ENCODE data around the gene UBE2J2. TPM values are rescaled to one million over a fixed set of nuclear protein-coding genes. Genes with fewer than 3 reads are reported as not detected.
A peak's percentile ranks its signal among the peaks of the same experiment; 100 is the strongest.

UBE2J2 gene
- total and polyA plus RNA-seq, 4 experiments from 2014 or later = 79.4 to 96.7 (median 87.8) TPM

DNA sequence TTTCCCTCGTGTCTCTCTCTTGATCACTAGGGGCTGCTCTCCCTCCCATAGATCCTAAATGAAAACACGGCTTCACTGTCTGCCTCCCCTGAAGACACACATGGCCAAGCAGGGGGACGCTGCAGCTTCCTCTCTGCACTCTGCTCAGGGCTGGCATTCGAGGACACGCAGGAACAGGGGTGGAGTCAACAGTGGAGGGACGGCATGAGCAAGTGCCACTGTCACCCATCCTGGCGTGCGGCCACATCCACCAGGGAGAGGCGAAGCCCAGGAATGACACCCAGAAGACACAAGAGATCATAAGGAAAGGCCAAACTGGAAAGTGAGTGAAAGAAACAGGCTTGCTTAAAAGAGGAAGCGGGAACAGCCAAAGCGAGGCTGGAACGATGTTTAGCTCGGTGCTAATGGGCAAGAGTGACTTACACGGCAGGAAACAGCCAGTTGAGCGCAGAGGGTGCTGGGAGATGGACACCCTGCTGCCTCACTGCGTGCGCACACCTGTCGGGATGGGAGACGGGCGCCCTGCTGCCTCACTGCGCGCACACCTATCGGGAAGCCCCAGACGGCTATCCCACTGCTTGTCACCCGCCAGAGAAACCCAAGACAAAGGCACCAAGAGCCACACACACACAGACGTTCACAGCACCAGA is 13.6 kb downstream of the UBE2J2 start:
- H3K4me1 Mint-ChIP-seq = peaks cover 11 to 28% (median 18%) of the 10 kb centered on the region in 4 donors
- ChIA-PET CTCF (ENCODE audit: partially characterized antibody) (interaction anchor here (0.7 kb wide), 1 partner anchor 139 kb away, joined by 3 read pairs; no protein-coding TSS in a partner anchor), POLR2A (ENCODE audit: partially characterized antibody) (no interaction called here)
- intact Hi-C loops (cut with micrococcal nuclease) = no loop called here
- peak overlapping the region in 4 of 7 donors; percentile 55 to 87 (median 71) for H3K27ac Mint-ChIP-seq
- H3K9me3 ChIP-seq (ENCODE audit: control insufficient read depth in 1 of 2, low read length in 2 of 2) = no peaks in the 10 kb centered on the region
- no peaks in the 10 kb centered on the region for H3K27me3 ChIP-seq (ENCODE audit: insufficient read depth, low read length)
- H3K9me3 Mint-ChIP-seq = peaks cover 0 to 4% (median 0%) of the 10 kb centered on the region in 8 donors
- H3K4me3 ChIP-seq (ENCODE audit: low read length in 2 of 2) = no peak overlapping the region
- peak overlapping the region in 1 of 8 donors; percentile 20 for H3K4me3 Mint-ChIP-seq
- peaks cover 46% of the 10 kb centered on the region for H3K36me3 ChIP-seq (ENCODE audit: insufficient read depth, low read length)
- peaks cover 11% of the 10 kb centered on the region for H3K4me1 ChIP-seq (ENCODE audit: insufficient read depth, low read length)
- H3K27ac ChIP-seq (ENCODE audit: low read depth, low read length) = no peak overlapping the region
- H3K27me3 Mint-ChIP-seq = no peaks in the 10 kb centered on the region
- H3K36me3 Mint-ChIP-seq = peaks cover 36 to 53% of the 10 kb centered on the region in 2 donors
- DNase-seq = no peak

DNA sequence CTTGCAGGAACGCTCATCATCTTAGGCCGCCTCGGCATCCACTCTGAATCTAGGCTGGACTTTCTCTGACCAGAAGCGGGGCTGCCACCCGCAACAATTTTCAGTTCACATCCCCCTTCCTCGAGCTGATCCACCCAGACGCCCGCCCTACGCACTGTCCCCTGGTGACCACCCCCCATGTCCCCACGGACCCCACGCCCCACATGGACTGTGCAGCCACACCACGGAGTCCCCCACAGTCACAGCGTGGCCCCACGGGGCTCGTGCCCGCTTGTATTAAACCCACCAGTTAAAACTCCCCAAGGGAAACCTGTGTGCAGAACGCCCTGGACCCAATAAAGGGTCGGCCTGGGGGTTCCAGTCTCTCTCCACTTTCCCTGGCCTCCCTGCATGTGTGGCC is 14.1 kb downstream of the UBE2J2 start:
- Histone ChIP-seq H3K27me3 (ENCODE audit: insufficient read depth, low read length) (no peaks in the 10 kb centered on the region), H3K4me1 (ENCODE audit: insufficient read depth, low read length) (peaks cover 11% of the 10 kb centered on the region), H3K36me3 (ENCODE audit: insufficient read depth, low read length) (peaks cover 50% of the 10 kb centered on the region), H3K9me3 (ENCODE audit: control insufficient read depth in 1 of 2, low read length in 2 of 2) (no peaks in the 10 kb centered on the region), H3K4me3 (ENCODE audit: low read length in 2 of 2) (no peak overlapping the region), H3K27ac (ENCODE audit: low read depth, low read length) (no peak overlapping the region)
- H3K27ac Mint-ChIP-seq = peak overlapping the region in 3 of 7 donors; percentile 52 to 57 (median 55)
- H3K9me3 Mint-ChIP-seq = peaks cover 0 to 4% (median 0%) of the 10 kb centered on the region in 8 donors
- H3K36me3 Mint-ChIP-seq = peaks cover 33 to 55% of the 10 kb centered on the region in 2 donors
- CTCF ChIA-PET (ENCODE audit: partially characterized antibody) = no interaction called here
- H3K4me1 Mint-ChIP-seq = peaks cover 9 to 28% (median 16%) of the 10 kb centered on the region in 4 donors
- DNase-seq = no peak
- intact Hi-C loops (cut with micrococcal nuclease) = no loop called here
- POLR2A ChIA-PET (ENCODE audit: partially characterized antibody) = no interaction called here
- H3K4me3 Mint-ChIP-seq = peak overlapping the region in 1 of 8 donors; percentile 20
- no peaks in the 10 kb centered on the region for H3K27me3 Mint-ChIP-seq

DNA sequence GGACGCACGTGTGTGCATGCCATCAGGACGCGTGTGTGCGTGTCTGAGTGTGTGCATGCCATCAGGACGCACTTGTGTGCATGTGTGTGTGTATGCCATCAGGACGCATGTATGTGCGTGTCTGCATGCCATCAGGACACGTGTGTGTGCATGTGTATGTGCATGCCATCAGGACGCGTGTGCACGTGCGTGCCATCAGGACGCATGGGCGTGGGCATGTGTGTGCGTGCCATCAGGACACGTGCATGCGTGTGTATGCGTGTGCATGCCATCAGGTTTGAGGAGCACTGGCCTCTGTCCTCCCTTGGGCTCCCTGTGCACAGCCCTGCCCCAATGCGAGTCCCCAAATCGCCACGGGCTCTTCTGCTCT is 14.6 kb downstream of the UBE2J2 start:
- ChIA-PET CTCF (ENCODE audit: partially characterized antibody) (no interaction called here), POLR2A (ENCODE audit: partially characterized antibody) (no interaction called here)
- Histone ChIP-seq H3K4me3 (ENCODE audit: low read length in 2 of 2) (no peak overlapping the region), H3K36me3 (ENCODE audit: insufficient read depth, low read length) (peaks cover 50% of the 10 kb centered on the region), H3K27ac (ENCODE audit: low read depth, low read length) (no peak overlapping the region), H3K9me3 (ENCODE audit: control insufficient read depth in 1 of 2, low read length in 2 of 2) (no peaks in the 10 kb centered on the region), H3K27me3 (ENCODE audit: insufficient read depth, low read length) (no peaks in the 10 kb centered on the region), H3K4me1 (ENCODE audit: insufficient read depth, low read length) (peaks cover 11% of the 10 kb centered on the region)
- H3K4me1 Mint-ChIP-seq = peaks cover 9 to 28% (median 16%) of the 10 kb centered on the region in 4 donors
- H3K4me3 Mint-ChIP-seq = no peak overlapping the region
- intact Hi-C loops (cut with micrococcal nuclease) = no loop called here
- H3K27me3 Mint-ChIP-seq = no peaks in the 10 kb centered on the region
- peaks cover 0 to 4% (median 0%) of the 10 kb centered on the region in 8 donors for H3K9me3 Mint-ChIP-seq
- no peak overlapping the region for H3K27ac Mint-ChIP-seq
- peaks cover 33 to 54% of the 10 kb centered on the region in 2 donors for H3K36me3 Mint-ChIP-seq
- no peak for DNase-seq

DNA sequence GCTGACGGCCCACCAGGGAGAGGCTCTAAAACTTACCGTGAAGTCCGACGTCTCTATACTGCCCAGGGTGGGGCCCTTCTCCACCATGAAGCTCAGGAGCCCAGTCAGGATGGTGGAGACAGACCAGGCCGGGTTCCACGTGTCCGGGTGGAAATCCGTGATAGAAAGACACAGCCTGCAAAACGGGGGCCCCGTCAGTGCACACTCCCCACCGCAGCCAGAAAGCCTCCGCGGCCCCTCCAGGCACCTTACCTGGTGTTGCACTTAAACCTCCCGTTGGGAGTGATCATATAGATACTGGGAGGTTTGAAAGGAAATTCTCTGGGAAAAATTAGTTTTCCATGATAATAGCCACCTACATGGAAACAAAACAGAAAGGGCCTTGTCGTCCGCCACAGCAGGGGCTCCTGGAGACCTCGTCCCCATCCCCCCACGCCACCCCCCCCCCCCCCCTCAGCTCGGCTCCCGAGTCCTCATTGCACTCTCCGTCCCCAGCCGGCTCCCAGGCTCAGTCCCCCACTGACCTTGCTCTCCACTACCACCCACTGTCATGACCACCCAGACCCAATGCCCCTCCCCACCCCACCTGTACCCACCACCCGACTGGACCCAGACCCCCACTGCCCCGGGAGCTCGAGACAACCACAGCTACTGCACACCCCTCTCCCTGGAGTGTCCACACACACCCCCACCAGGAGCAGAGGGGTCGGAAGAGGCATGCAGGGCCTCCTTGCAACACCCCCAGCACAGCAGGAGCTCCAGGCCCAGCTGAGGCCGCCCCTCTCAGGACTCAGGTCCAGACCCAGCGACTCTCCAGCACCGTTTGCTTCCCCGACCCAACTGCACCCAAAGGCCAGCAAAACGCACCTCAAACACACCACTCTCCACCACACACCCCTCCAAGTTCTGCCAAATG is 16.4 kb downstream of the UBE2J2 start:
- CTCF ChIA-PET (ENCODE audit: partially characterized antibody) = interaction anchor here (0.6 kb wide), 1 partner anchor 136 kb away, joined by 3 read pairs; no protein-coding TSS in a partner anchor
- no peaks in the 10 kb centered on the region for H3K9me3 ChIP-seq (ENCODE audit: control insufficient read depth in 1 of 2, low read length in 2 of 2)
- H3K4me3 Mint-ChIP-seq = peak overlapping the region in 1 of 8 donors; percentile 15
- peak overlapping the region in 3 of 7 donors; percentile 36 to 89 (median 84) for H3K27ac Mint-ChIP-seq
- intact Hi-C loops (cut with micrococcal nuclease) = no loop called here
- H3K27me3 Mint-ChIP-seq = no peaks in the 10 kb centered on the region
- peaks cover 10% of the 10 kb centered on the region for H3K4me1 ChIP-seq (ENCODE audit: insufficient read depth, low read length)
- DNase-seq = peak in 1 of 5 donors; percentile 11
- no peak overlapping the region for H3K4me3 ChIP-seq (ENCODE audit: low read length in 2 of 2)
- peaks cover 9 to 29% (median 19%) of the 10 kb centered on the region in 4 donors for H3K4me1 Mint-ChIP-seq
- H3K36me3 ChIP-seq (ENCODE audit: insufficient read depth, low read length) = peaks cover 42% of the 10 kb centered on the region
- POLR2A ChIA-PET (ENCODE audit: partially characterized antibody) = interaction anchor here (0.6 kb wide), 2 partner anchors 13 to 139 kb away, joined by 3 read pairs; no protein-coding TSS in a partner anchor
- no peak overlapping the region for H3K27ac ChIP-seq (ENCODE audit: low read depth, low read length)
- H3K36me3 Mint-ChIP-seq = peaks cover 24 to 50% of the 10 kb centered on the region in 2 donors
- H3K9me3 Mint-ChIP-seq = peaks cover 0 to 4% (median 0%) of the 10 kb centered on the region in 8 donors
- no peaks in the 10 kb centered on the region for H3K27me3 ChIP-seq (ENCODE audit: insufficient read depth, low read length)

DNA sequence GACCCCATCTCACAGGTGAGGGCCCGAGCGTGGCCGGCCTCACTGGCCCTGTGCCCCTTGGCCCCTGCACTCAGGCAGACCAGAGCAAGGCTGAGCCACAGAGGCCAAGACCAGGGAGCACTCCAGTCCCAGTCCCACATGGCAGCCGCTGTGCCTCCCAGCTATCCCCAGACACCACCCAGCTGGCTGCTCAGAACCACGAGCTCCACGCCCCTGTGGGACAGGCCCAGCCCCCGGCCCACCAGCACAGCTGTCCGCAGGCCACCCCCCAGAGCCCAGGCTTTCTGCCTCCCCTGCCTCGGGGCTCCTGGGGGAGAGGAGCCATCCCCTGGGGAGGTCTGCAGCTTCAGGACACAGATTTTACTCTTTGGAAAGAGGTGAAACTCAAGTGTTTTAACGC is 18.0 kb downstream of the UBE2J2 start:
- H3K27ac Mint-ChIP-seq = peak overlapping the region in 3 of 7 donors; percentile 4 to 60 (median 47)
- peaks cover 29% of the 10 kb centered on the region for H3K36me3 ChIP-seq (ENCODE audit: insufficient read depth, low read length)
- no peak for DNase-seq
- H3K4me3 Mint-ChIP-seq = no peak overlapping the region
- no peak overlapping the region for H3K27ac ChIP-seq (ENCODE audit: low read depth, low read length)
- peaks cover 18 to 48% of the 10 kb centered on the region in 2 donors for H3K36me3 Mint-ChIP-seq
- H3K9me3 ChIP-seq (ENCODE audit: control insufficient read depth in 1 of 2, low read length in 2 of 2) = no peaks in the 10 kb centered on the region
- H3K4me3 ChIP-seq (ENCODE audit: low read length in 2 of 2) = no peak overlapping the region
- intact Hi-C loops (cut with micrococcal nuclease) = no loop called here
- peaks cover 13% of the 10 kb centered on the region for H3K4me1 ChIP-seq (ENCODE audit: insufficient read depth, low read length)
- no peaks in the 10 kb centered on the region for H3K27me3 Mint-ChIP-seq
- ChIA-PET CTCF (ENCODE audit: partially characterized antibody) (interaction anchor here (1.4 kb wide), 1 partner anchor 133 kb away, joined by 3 read pairs; no protein-coding TSS in a partner anchor), POLR2A (ENCODE audit: partially characterized antibody) (no interaction called here)
- H3K4me1 Mint-ChIP-seq = peaks cover 8 to 26% (median 19%) of the 10 kb centered on the region in 4 donors
- peaks cover 0 to 4% (median 0%) of the 10 kb centered on the region in 8 donors for H3K9me3 Mint-ChIP-seq
- H3K27me3 ChIP-seq (ENCODE audit: insufficient read depth, low read length) = no peaks in the 10 kb centered on the region

DNA sequence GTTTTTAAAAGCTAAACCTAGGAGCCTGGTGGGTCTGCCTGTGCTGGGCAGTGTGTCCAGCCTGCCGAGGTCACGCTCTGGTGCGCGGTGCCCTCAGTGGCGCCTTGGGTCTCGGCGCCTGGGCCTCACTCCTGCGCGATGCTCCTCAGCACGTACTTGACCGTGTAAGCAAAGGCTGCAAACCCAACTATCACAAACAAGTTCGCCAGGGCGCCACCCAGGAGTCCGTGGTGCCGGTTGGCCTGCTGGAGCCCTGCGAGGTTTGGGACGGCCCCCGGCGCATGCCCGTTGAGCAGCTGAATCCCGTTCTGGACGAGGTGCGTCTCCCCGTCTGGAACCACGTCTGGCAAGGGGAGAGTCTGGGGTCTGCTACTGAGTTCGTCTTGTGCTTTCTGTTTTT is 18.6 kb downstream of the UBE2J2 start:
- H3K27ac ChIP-seq (ENCODE audit: low read depth, low read length) = no peak overlapping the region
- H3K4me1 ChIP-seq (ENCODE audit: insufficient read depth, low read length) = peaks cover 15% of the 10 kb centered on the region
- H3K4me1 Mint-ChIP-seq = peaks cover 6 to 28% (median 19%) of the 10 kb centered on the region in 4 donors
- intact Hi-C loops (cut with micrococcal nuclease) = no loop called here
- no peak overlapping the region for H3K4me3 Mint-ChIP-seq
- no peaks in the 10 kb centered on the region for H3K9me3 ChIP-seq (ENCODE audit: control insufficient read depth in 1 of 2, low read length in 2 of 2)
- DNase-seq = no peak
- no peaks in the 10 kb centered on the region for H3K27me3 Mint-ChIP-seq
- no peak overlapping the region for H3K4me3 ChIP-seq (ENCODE audit: low read length in 2 of 2)
- peak overlapping the region in 1 of 7 donors; percentile 4 for H3K27ac Mint-ChIP-seq
- CTCF ChIA-PET (ENCODE audit: partially characterized antibody) = interaction anchor here (0.6 to 1.4 kb wide), 2 partner anchors 23 to 132 kb away, joined by 3 read pairs; no protein-coding TSS in a partner anchor
- peaks cover 0 to 4% (median 0%) of the 10 kb centered on the region in 8 donors for H3K9me3 Mint-ChIP-seq
- POLR2A ChIA-PET (ENCODE audit: partially characterized antibody) = no interaction called here
- peaks cover 14 to 42% of the 10 kb centered on the region in 2 donors for H3K36me3 Mint-ChIP-seq
- no peaks in the 10 kb centered on the region for H3K27me3 ChIP-seq (ENCODE audit: insufficient read depth, low read length)
- H3K36me3 ChIP-seq (ENCODE audit: insufficient read depth, low read length) = peaks cover 24% of the 10 kb centered on the region

DNA sequence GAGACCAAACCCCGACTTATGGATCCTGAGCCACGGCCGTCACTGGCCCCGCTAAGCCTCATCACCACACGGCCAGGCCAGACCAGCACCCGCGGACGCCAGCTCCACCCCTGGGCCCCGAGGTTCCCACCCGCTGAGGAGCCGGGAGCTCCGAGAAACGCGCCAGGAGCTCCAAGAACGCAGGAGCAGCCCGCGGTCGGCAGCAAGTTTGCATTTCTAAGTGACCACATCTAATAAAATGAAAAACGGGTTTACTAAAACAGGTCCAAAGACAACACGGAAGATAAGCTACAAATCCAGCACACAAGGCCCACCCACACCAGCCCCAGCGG is 19.0 kb downstream of the UBE2J2 start:
- H3K27me3 ChIP-seq (ENCODE audit: insufficient read depth, low read length) = no peaks in the 10 kb centered on the region
- H3K9me3 Mint-ChIP-seq = peaks cover 0 to under 1% (median 0%) of the 10 kb centered on the region in 8 donors
- peaks cover 20% of the 10 kb centered on the region for H3K36me3 ChIP-seq (ENCODE audit: insufficient read depth, low read length)
- peaks cover 9 to 38% of the 10 kb centered on the region in 2 donors for H3K36me3 Mint-ChIP-seq
- H3K27ac Mint-ChIP-seq = no peak overlapping the region
- POLR2A ChIA-PET (ENCODE audit: partially characterized antibody) = no interaction called here
- intact Hi-C loops (cut with micrococcal nuclease) = no loop called here
- CTCF ChIA-PET (ENCODE audit: partially characterized antibody) = interaction anchor here (0.6 to 1.4 kb wide), 2 partner anchors 24 to 132 kb away, joined by 3 read pairs; no protein-coding TSS in a partner anchor
- H3K4me1 Mint-ChIP-seq = peaks cover 4 to 26% (median 17%) of the 10 kb centered on the region in 4 donors
- H3K4me3 ChIP-seq (ENCODE audit: low read length in 2 of 2) = no peak overlapping the region
- no peaks in the 10 kb centered on the region for H3K27me3 Mint-ChIP-seq
- no peak overlapping the region for H3K27ac ChIP-seq (ENCODE audit: low read depth, low read length)
- no peak overlapping the region for H3K4me3 Mint-ChIP-seq
- no peaks in the 10 kb centered on the region for H3K9me3 ChIP-seq (ENCODE audit: control insufficient read depth in 1 of 2, low read length in 2 of 2)
- no peak for DNase-seq
- H3K4me1 ChIP-seq (ENCODE audit: insufficient read depth, low read length) = peaks cover 15% of the 10 kb centered on the region

All from CD4-positive, alpha-beta memory T cell (primary cell).